GM19372 (cell line): ENCODE data around the gene NTF4.
"Not testable (repeated sequence)": the region's sequence is repeated elsewhere in the genome, so short reads cannot be mapped to it uniquely, and the experiment has no call there.

ENCODE experiments used
- ATAC-seq: cut with Tn5 transposase; IDR thresholded peaks from one replicate; pipeline ENCODE4 v1.9.1; 2021; ENCODE audit warnings: mild to moderate bottlenecking, low read depth, moderate library complexity; ENCODE audit not compliant: unreplicated experiment

The NTF4 gene

DNA sequence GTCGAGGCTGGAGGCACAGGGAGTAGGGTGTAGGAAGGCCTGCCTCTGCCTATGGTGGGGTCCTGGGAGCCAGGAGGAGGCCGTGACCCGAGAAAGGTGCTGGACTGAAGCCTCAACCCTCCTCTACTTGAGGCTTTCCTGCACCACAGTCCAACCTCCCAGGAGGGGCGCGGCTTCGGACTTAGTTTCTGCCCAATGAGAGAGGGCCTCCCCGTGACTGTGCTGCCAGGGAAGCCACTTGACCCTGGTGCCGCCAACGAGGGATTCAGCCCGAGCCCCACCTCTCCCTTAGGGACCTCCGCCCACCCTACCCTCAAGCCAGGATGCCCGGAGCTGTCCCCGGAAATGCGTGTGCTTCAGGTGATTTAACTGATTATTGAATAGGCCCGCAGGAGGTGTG lies 40.4 kb downstream of the NTF4 start, which contains the start of gene CGB3:
Gene CGB3, minus strand, starts transcription at position 101 of the 400 bp plus-strand sequence. CDS start 362 bp downstream, outside the sequence.
- not testable (repeated sequence) for ATAC-seq

DNA sequence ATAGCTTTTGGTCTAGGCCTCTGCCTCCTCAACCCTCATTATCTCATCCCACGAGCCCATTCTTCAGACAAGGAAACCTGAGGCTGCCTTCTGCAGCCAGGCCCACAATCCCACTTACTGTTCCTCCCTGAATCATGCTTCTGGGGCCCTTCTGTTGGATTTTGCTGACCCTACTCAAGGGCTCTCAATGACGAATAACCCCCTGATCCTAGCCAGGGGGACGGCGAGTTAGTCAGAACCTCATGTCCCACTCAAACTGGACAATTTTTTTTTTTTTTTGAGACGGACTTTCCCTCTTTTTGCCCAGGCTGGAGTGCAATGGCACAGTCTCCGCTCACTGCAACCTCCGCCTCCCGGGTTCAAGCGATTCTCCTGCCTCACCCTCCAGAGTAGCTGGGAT lies 42.5 kb downstream of the NTF4 start:
- no peak for ATAC-seq

DNA sequence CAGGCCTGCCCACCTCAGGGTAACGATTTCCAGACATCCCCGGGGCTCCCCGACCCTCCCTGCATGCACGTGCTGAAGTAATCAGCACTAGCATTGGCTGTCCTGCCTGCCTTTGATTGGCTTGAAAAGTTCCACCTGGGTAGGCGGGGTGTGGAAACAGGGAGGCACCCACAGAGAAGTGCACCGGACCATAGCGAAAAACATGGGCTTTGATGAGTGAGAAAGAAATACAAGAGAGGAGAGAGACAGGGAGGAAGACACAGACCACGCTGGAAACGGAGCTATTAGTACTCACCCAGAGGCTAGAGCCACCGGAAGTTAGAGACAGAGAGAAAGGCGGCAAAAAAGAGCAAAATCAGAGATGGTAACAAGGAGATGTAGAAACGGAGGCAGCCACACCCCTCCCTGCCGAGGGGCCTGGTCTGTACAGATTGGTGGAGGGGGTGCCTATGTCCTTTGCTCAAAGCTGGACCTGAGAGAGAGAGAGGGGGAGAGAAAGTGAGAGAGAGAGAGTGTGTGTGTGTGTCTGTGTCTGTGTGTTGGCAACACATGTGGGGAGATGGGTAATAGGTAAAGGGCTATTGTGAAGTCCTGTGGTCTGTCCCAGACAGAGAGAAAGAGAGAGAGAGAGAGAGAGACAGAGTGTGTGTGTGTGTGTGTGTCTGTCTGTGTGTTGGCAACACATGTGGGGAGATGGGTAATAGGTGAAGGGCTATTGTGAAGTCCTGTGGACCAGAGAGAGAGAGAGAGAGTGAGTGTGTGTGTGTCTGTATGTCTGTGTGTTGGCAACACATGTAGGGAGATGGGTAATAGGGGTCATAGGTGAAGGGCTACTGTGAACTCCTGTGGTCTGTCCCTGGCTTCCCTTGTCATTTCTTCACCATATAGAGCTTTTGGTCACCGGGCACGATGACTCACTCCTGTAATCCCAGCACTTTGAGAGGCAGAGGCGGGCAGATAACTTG lies 43.4 kb downstream of the NTF4 start:
- ATAC-seq, result no peak

DNA sequence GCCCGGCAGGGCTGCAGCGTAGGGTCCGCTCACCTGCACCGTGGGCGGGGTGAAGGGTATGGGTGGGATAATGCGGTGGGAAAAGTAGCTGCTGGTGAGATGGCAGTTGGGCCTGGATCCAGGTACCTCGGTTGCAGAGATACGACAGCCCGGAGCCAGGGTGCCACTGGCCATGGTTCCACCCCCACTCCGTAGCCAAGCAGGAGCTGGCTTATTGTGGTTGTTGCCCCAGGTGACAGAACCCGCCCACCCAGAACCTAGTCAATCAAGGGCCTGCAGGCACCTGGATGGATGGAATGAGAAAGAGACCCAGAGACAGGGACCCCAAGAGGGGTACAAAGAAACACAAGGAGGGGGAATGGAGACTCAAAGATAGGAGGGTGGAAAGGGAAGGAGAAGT lies 44.3 kb downstream of the NTF4 start:
- ATAC-seq, result no peak

DNA sequence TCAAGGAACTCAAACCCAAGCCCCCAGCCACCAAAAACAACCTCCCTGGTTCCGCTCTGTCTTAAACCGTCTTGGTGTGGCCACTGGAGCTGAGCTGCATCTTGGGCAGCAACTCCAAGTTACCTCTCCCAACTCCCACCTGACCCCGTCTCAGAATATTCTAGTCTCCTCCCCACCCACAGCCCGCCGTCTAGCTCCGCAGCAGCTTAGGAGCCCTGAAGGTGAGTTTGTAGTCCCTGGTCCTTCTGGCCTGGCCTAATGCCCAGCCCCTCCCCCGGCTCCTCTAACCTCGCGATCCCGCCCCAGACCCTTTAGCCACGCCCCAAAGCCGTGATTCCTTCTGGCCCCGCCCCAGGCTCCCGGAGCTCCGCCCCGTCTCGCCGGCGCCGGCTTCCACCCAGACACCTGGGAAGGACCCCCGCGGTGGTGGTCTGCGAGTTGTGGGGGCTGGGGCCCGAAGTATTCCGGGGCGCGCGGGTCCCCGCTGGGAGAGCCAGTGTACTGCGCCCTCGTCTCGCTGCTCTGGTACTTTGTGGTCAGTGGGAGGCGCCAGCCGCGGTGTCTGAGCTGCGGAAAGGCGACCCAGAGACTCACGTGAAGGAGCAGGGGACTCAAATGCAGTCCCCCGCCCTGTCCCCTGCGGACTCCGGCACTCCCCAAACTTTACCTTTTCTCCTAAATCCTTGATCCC lies 45.2 kb downstream of the NTF4 start:
- ATAC-seq, result no peak

DNA sequence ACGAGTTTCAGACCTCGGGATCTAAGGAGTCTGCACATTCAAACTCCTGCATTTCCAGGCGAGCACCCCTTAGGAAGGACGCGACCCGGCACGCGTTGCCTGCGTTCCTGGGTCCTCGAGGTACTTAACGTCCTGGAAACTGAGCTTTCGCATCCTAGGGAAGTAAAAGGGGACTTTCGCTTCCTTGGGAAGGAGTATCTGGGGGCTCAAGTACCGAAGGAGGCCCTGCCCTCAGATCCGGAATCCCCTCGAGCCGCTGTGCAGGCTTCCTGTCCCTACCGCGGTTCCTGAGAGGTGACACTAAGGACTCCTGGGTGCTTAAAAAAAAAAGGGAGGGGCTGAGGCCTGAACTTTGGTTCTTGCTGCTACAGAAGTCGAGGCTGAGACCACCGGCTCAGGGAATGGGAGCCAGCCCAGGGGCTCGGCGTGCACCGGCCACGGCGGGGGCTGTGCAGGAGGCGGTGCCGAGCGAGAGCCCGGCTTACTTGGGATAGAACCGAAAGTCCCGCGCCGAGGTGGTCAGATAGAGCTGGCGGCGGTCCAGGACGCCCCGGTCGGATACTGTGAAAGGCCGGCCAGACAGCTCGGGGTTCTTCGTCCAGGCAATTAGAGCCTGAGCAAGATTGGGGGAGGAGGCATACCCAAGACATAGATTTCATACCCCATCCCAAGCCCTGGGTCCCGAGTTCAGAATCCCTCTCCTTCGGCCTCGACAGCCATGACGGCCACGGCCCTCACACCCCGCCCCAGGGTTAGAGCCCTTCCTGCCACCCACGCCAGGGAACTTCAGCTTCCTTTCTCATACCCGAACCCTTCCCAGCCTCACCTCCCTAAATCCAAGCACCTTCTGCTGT lies 46.0 kb downstream of the NTF4 start:
- not testable (repeated sequence) for ATAC-seq

DNA sequence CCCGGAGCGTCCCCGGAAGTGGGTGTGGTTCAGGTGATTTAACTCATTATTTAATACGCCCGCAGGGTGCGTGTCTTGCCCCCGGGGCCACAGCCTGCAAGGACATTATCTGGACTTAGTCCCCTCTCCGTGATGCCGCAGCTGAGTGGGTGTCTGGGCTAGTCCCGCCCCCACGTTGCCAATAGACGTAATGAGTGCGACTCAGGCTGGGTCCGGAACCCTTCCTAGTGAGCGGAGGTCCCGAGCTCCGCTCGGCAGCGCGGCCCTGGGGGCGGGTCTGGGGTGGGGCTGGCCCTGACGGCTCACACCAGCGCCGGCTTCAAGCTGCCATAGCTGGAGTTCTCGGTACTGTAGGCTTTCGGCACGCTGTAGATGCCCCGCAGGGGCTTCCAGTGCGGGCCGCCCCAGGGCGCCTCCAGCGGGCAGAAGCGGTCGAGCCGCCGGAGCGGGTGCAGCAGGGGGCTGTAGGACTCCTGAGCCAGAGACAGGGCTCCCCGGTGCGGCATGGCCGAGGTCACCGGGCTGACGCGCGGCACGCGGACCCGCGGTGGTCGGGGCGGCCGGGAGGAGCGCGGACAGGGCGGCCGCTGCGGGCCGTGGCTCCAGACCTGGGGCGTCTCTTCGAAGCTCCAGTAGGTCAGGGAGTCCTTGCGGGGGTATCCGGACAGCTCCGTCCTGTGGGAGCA lies 46.8 kb downstream of the NTF4 start:
- ATAC-seq, result no peak

DNA sequence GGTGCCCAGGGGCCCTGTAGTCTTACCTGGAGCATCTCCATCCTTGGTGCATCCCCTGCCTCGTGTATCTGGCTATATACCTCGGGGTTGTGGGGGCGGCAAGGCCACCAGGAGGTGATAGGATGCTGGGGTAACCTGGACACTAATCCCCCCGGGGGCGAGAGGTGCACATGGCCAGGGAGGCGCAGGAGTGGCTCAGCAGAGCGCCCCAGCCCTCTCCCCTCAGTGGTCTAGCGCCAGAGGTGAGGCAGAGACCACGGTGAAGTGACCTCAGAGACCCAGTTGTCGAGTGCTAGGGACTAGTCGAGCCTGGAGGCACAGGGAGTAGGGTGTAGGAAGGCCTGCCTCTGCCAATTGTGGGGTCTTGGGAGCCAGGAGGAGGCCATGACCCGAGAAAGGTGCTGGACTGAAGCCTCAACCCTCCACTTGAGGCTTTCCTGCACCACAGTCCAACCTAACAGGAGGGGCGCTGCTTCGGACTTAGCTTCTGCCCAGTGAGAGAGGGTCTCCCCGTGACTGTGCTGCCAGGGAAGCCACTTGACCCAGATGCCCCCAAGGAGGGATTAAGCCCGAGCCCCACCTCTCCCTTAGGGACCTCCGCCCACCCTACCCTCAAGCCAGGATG lies 47.5 kb downstream of the NTF4 start, which contains the start of gene LHB:
Gene LHB, minus strand, starts transcription at position 51 of the 625 bp plus-strand sequence. Its CDS starts 10 bp downstream, at position 41.
- ATAC-seq, result no peak

DNA sequence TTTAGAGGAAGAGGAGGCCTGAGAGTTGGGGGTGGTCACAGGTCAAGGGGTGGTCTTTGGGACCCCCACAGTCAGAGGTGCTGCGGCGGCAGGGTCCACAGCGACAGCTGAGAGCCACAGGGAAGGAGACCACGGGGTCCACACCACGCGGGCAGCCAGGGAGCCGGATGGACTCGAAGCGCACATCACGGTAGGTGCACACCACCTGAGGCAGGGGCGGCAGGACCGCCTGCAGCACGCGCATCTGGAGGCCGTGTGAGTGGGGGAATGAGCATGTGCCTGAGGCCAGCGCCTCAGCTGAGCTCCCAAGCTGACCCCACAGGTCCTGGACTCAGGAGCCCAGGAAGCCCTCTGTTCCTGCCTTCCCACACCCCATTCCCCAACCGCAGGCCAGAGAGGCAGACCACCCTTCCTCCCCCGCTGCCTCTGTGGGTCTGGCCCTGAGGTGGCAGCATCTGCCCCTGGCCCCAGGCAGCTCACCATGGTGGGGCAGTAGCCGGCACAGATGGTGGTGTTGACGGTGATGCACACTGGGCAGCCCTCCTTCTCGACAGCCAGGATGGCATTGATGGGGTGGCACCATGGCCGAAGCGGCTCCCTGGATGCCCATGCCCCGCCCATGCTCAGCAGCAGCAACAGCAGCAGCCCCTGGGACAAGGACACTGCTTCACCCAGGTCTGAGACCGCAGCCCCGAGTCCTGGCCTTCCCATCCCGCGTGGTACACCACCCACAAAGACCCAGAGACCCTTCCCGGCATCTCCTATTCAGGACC lies 48.4 kb downstream of the NTF4 start:
- no peak for ATAC-seq

DNA sequence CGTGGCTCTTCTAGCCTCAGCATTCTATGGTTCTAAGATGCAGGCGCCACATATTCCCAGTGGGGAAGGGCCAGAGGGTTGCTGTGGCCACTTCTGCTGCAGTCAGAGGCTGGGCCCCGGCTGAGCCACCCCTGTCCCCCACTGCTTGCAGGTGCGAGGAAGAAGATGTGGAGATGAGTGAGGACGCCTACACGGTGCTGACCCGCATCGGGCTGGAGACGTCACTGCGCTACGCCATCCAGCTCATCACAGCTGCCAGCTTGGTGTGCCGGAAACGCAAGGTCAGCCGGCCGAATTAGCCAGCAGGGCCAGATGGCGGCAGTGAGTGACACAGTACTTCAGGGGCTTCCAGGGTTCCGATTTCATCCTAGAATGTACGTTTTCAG lies 49.8 kb downstream of the NTF4 start:
- ATAC-seq, result no peak

DNA sequence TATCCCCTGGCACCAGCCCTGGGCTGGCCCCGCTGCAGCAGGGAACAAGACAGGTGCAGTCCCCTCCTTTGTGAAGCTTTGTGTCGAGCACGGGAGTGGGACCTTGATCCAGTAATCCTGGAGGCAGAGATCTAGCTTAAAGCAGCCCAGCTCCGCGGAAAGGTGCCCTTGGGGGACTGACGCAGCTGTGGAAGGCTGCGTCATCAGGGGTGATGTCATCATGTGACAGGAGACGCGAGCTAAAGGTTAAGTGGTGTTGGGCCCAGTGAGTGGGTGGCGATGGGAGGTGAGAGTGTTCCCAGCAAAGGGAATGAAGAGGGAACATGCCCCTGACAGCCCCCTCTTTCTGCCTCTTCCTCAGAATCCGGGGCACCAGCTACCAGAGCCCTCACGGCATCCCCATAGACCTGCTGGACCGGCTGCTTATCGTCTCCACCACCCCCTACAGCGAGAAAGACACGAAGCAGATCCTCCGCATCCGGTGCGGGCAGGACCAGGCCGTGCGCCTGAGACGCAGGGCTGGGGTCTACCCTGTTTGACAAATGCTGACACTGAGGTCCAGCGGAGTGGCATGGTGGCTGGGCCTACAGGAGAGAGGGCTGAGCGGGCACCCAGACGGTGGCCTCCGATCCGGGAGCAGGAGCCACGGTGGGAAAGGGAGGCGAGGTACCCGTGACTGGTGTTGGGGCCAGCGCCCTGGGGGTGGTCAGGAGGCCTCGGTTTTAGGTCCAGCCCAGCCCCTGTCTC lies 50.3 kb downstream of the NTF4 start:
- no peak for ATAC-seq

DNA sequence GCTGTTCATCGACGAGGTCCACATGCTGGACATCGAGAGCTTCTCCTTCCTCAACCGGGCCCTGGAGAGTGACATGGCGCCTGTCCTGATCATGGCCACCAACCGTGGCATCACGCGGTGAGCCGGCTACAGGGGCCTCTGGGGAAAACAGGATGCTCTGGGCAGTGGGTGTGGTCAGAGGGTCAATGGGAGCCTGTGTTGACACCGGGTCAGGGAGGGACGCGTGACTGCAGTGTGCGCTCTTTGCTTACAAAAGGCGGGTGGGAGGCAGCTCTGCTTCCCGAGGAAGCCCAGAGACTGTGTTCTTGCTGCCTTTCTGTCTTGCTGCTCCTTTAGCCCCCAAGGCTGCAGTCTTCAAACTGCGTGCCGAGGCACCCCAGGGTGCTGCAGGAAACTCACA lies 53.4 kb downstream of the NTF4 start:
- no peak for ATAC-seq
